RWPE1 (cell line): ENCODE measurements around the gene PRKD3.

Experiments
- CTCF ChIA-PET: fragments of 350-600 bp; sonication (Branson Sonifier 250); formaldehyde crosslinking; extraction: SDS; loops from one replicate; lab custom pipeline; 2021; lab: Yijun Ruan, JAX
- POLR2A ChIA-PET: fragments of 400-600 bp; formaldehyde crosslinking; extraction: SDS; loops from one replicate; lab custom pipeline; 2020; ENCODE audit warnings: antibody characterized with exemption; ENCODE audit not compliant: low non-redundant PET; lab: Yijun Ruan, JAX
- DNase-seq: peaks from one replicate; pipeline ENCODE4 v3.0.0; 2012; ENCODE audit warnings: low spot score
- H3K27ac ChIP-seq: fragments of 450-650 bp; 2 replicates; pipeline ENCODE4 v1.5.1; 2017
- TF ChIP-seq, protein P1 (sequence below): fragments of 450-650 bp; conservative IDR thresholded peaks from 2 replicates; pipeline ENCODE4 v1.5.1; 2017; ENCODE audit warnings: low read depth, mild to moderate bottlenecking

PRKD3 gene

DNA sequence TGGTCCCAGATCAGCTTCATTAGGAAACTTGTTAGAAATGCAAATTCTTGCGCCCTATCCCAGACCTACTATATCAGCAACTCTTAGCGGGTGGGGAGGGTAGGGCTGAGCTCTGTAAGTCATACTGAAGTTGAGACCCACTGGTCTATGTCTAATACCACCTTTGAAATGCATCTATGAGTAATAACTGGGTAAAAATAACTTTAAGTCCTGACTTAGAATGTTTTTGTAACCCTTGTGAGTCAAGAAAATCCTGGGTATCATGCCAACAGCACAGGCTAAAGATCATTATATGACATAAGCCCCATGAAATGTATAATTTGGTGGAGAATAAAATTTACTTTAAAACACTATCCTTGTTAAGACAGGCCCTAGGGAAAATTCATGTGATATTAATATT is 41.4 kb downstream of the PRKD3 start:
- TF ChIP-seq, protein P1, sequence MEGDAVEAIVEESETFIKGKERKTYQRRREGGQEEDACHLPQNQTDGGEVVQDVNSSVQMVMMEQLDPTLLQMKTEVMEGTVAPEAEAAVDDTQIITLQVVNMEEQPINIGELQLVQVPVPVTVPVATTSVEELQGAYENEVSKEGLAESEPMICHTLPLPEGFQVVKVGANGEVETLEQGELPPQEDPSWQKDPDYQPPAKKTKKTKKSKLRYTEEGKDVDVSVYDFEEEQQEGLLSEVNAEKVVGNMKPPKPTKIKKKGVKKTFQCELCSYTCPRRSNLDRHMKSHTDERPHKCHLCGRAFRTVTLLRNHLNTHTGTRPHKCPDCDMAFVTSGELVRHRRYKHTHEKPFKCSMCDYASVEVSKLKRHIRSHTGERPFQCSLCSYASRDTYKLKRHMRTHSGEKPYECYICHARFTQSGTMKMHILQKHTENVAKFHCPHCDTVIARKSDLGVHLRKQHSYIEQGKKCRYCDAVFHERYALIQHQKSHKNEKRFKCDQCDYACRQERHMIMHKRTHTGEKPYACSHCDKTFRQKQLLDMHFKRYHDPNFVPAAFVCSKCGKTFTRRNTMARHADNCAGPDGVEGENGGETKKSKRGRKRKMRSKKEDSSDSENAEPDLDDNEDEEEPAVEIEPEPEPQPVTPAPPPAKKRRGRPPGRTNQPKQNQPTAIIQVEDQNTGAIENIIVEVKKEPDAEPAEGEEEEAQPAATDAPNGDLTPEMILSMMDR, result no peak
- H3K27ac ChIP-seq, result peak overlapping the region; percentile 58
- CTCF ChIA-PET, result interaction anchor here (0.6 to 0.7 kb wide), 3 partner anchors 20 to 594 kb away, joined by 3 to 5 read pairs (median 4); no protein-coding TSS in a partner anchor
- peak; percentile 28 for DNase-seq
- POLR2A ChIA-PET, result no interaction called here

GRCh38 chr2:37282746-37283145 is 41.9 kb downstream of the PRKD3 start:
- H3K27ac ChIP-seq, result no peak overlapping the region
- ChIA-PET CTCF (interaction anchor here (0.6 kb wide), 2 partner anchors 254 to 594 kb away, joined by 3 to 5 read pairs; no protein-coding TSS in a partner anchor), POLR2A (no interaction called here)
- TF ChIP-seq, protein P1, result no peak
- no peak for DNase-seq

DNA sequence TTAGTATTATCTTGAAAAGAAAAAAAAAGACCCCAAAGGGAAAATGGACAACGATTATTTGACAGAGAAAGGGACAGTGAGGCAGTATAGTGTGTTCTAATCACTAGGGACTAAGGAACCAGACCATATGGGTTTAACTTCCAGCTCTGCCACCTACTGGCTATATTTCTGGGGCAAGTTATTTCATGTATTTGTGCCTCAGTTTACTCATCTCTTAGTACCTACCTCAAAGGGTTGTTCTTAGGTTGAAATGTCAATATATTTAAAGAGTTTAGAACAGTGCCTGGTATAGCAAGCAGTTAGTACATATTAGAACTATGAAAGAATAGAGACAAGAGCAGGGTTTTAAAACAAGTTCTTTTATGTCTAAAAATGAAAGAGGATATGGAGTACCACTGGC is 42.7 kb downstream of the PRKD3 start:
- DNase-seq, result no peak
- TF ChIP-seq, protein P1, result no peak
- no peak overlapping the region for H3K27ac ChIP-seq
- CTCF ChIA-PET, result no interaction called here
- POLR2A ChIA-PET, result no interaction called here

DNA sequence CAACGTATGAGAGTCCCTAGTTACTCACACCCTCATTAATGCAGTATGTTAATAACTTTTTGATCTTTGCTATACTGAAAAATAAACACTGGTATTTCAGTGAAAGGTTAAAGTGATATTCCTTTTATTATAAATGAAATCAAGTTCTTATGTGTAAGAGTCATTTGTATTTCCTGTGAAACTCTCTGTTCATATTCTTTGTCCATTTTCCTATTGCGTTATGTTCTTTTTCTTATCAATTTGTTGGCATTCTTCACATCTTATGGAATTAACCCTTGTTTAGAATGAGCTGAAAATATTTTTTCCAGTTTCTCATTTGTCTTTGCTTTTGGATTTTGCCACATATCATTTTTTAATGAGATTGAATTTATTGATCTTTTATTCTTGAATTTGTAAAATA is 48.3 kb downstream of the PRKD3 start:
- ChIA-PET CTCF (no interaction called here), POLR2A (no interaction called here)
- DNase-seq, result no peak
- TF ChIP-seq, protein P1, result no peak
- no peak overlapping the region for H3K27ac ChIP-seq
